HepG2 (cell line): ENCODE data around the gene NBPF15. TPM values are rescaled to one million over a fixed set of nuclear protein-coding genes. Genes with fewer than 3 reads are reported as not detected.

Experiments
- polyA plus RNA-seq, 8 experiments: library from polyadenylated mRNA; depleted of rRNA in 3 of 8; stranded (reverse) in 7 of 8; unstranded in 1 of 8; fragments of >200 nt; fragmentation: Illumina TruSeq in 4 of 8; extraction: Trizol in 4 of 8; gene quantifications; 2 replicates each; pipeline versions ENCODE4 v1.2.1 to v1.2.3, GENCODE V29; 2011 to 2016; ENCODE audit warnings: low read depth in 4 of 8, missing spikeins in 1 of 8, mixed read lengths in 1 of 8; ENCODE audit not compliant: insufficient read depth in 1 of 8
- small RNA-seq, 3 experiments: library from RNA; depleted of rRNA; stranded (forward); fragments of <200 nt; gene quantifications; one replicate each; pipeline ENCODE3, GENCODE V24; 2012; ENCODE audit warnings: low read depth in 2 of 3, low replicate concordance in 1 of 3; ENCODE audit not compliant: insufficient read length in 3 of 3, insufficient read depth in 2 of 3
- total RNA-seq, 5 experiments: library from RNA; depleted of rRNA; stranded (reverse); fragments of >200 nt; fragmentation: Illumina TruSeq; extraction: Trizol; gene quantifications; 2 replicates each; pipeline ENCODE4 v1.2.3, GENCODE V29; 2016; ENCODE audit warnings: low read depth in 1 of 5

The NBPF15 gene
- total and polyA plus RNA-seq, 2 of the 13 experiments (the other 11 are each of a cell fraction or from before 2014, with no cell fraction given) = 15.5 to 21.2 TPM

Small RNAs within 50 kb of the gene (small RNA-seq; reads per million reads assigned to genes)
- 0 reads per million in 3 experiments for gene AC246785.4
- 5.5 to 282 (median 14.9) reads per million in 3 experiments for gene RNVU1-15

Other genes starting within 250 kb of the NBPF15 start
- gene PPIAL4E, start 88.0 kb downstream of the NBPF15 start, total RNA-seq (2016; rRNA removed; fragmentation: Illumina TruSeq; extraction: Trizol) = not detected in 2 replicates
- gene PPIAL4E, start 88.0 kb downstream of the NBPF15 start, polyA plus RNA-seq (2011; rRNA removed) = not detected in 2 replicates
- gene PPIAL4F, start 131.2 kb upstream of the NBPF15 start, total RNA-seq (2016; rRNA removed; fragmentation: Illumina TruSeq; extraction: Trizol) = not detected in 2 replicates
- not detected in 2 replicates for gene PPIAL4F, start 131.2 kb upstream of the NBPF15 start, polyA plus RNA-seq (2011; rRNA removed)